H9 (cell line): ENCODE data around the gene SPSB4. TPM values are rescaled to one million over a fixed set of nuclear protein-coding genes. Genes with fewer than 3 reads are reported as not detected.

Source experiments
- DNase-seq: peaks from one replicate; pipeline ENCODE4 v3.0.0-alpha.2; 2017
- H2AFZ ChIP-seq: one replicate; pipeline ENCODE4 v1.6.1; 2013; ENCODE audit warnings: mild to moderate bottlenecking, low read length, control low read depth, moderate library complexity
- H2AK5ac ChIP-seq: 2 replicates; pipeline ENCODE4 v1.6.1; 2013; ENCODE audit warnings: low read length, control low read depth, mixed read lengths; ENCODE audit not compliant: insufficient read length
- H2BK120ac ChIP-seq: one replicate; pipeline ENCODE4 v1.6.1; 2013; ENCODE audit warnings: low read depth, mild to moderate bottlenecking, low read length, control low read depth, inconsistent platforms; ENCODE audit not compliant: poor library complexity, severe bottlenecking
- H2BK12ac ChIP-seq: 2 replicates; pipeline ENCODE4 v1.6.1; 2013; ENCODE audit warnings: low read length, control low read depth, mixed read lengths, low read depth; ENCODE audit not compliant: insufficient read length
- H2BK15ac ChIP-seq: 2 replicates; pipeline ENCODE4 v1.6.1; 2013; ENCODE audit warnings: low read depth, low read length, control low read depth
- H2BK20ac ChIP-seq: one replicate; pipeline ENCODE4 v1.6.1; 2013; ENCODE audit warnings: low read depth, mild to moderate bottlenecking, low read length, control low read depth, inconsistent platforms; ENCODE audit not compliant: poor library complexity, severe bottlenecking
- H2BK5ac ChIP-seq: 2 replicates; pipeline ENCODE4 v1.6.1; 2013; ENCODE audit warnings: low read length, control low read depth, mixed read lengths; ENCODE audit not compliant: insufficient read length
- H3K14ac ChIP-seq: 2 replicates; pipeline ENCODE4 v1.6.1; 2013; ENCODE audit warnings: low read length, control low read depth; ENCODE audit not compliant: insufficient read depth
- H3K18ac ChIP-seq: 2 replicates; pipeline ENCODE4 v1.6.1; 2013; ENCODE audit warnings: low read depth, mild to moderate bottlenecking, mixed read lengths, low read length, control low read depth; ENCODE audit not compliant: insufficient read length
- H3K23ac ChIP-seq: 2 replicates; pipeline ENCODE4 v1.6.1; 2013; ENCODE audit warnings: low read length, control low read depth, mixed read lengths, low read depth; ENCODE audit not compliant: insufficient read length
- H3K23me2 ChIP-seq: 2 replicates; pipeline ENCODE4 v1.6.1; 2013; ENCODE audit warnings: low read depth, mild to moderate bottlenecking, mixed read lengths, low read length, control low read depth; ENCODE audit not compliant: insufficient read length, poor library complexity, severe bottlenecking
- H3K27ac ChIP-seq: 2 replicates; pipeline ENCODE4 v1.5.1; 2013; ENCODE audit warnings: low read length, control low read depth, mixed read lengths, low read depth; ENCODE audit not compliant: insufficient read length
- H3K27me3 ChIP-seq: 2 replicates; pipeline ENCODE4 v1.6.1; 2013; ENCODE audit warnings: low read length, control low read depth, inconsistent platforms; ENCODE audit not compliant: insufficient read depth
- H3K4ac ChIP-seq: 2 replicates; pipeline ENCODE4 v1.6.1; 2013; ENCODE audit warnings: low read depth, mild to moderate bottlenecking, control low read depth, inconsistent platforms, low read length, moderate library complexity
- H3K4me1 ChIP-seq: 2 replicates; pipeline ENCODE4 v1.6.1; 2013; ENCODE audit warnings: low read length, control low read depth, inconsistent platforms; ENCODE audit not compliant: insufficient read depth
- H3K4me2 ChIP-seq: 2 replicates; pipeline ENCODE4 v1.6.1; 2013; ENCODE audit warnings: low read length, control low read depth, mixed read lengths; ENCODE audit not compliant: insufficient read length, insufficient read depth
- H3K56ac ChIP-seq: 2 replicates; pipeline ENCODE4 v1.6.1; 2013; ENCODE audit warnings: low read depth, mild to moderate bottlenecking, mixed read lengths, low read length, control low read depth; ENCODE audit not compliant: insufficient read length
- H3K79me1 ChIP-seq: 2 replicates; pipeline ENCODE4 v1.6.1; 2013; ENCODE audit warnings: low read depth, mild to moderate bottlenecking, moderate library complexity, low read length, control low read depth, inconsistent platforms; ENCODE audit not compliant: insufficient read depth, poor library complexity, severe bottlenecking
- H3K79me2 ChIP-seq: 2 replicates; pipeline ENCODE4 v1.6.1; 2013; ENCODE audit warnings: low read length, control low read depth, inconsistent platforms; ENCODE audit not compliant: insufficient read depth
- H3K9ac ChIP-seq: 2 replicates; pipeline ENCODE4 v1.6.1; 2013; ENCODE audit warnings: low read length, control low read depth, mixed read lengths; ENCODE audit not compliant: insufficient read length; ENCODE audit errors: extremely low read depth
- H3K9me3 ChIP-seq: one replicate; pipeline ENCODE4 v1.6.1; 2013; ENCODE audit warnings: low read depth, low read length, inconsistent platforms; ENCODE audit not compliant: control insufficient read depth
- H3T11ph ChIP-seq: one replicate; pipeline ENCODE4 v1.6.1; 2013; ENCODE audit warnings: mild to moderate bottlenecking, low read length, control low read depth, inconsistent platforms
- H4K20me1 ChIP-seq: one replicate; pipeline ENCODE4 v1.6.1; 2013; ENCODE audit not compliant: control insufficient read depth, insufficient read length, insufficient read depth
- H4K5ac ChIP-seq: 2 replicates; pipeline ENCODE4 v1.6.1; 2013; ENCODE audit warnings: low read depth, mild to moderate bottlenecking, mixed read lengths, low read length, control low read depth; ENCODE audit not compliant: insufficient read length
- H4K8ac ChIP-seq: replicated peaks from 2 replicates; pipeline ENCODE4 v1.6.1; 2013; ENCODE audit warnings: low read length, control low read depth, mixed read lengths, low read depth; ENCODE audit not compliant: insufficient read length
- H4K91ac ChIP-seq: 2 replicates; pipeline ENCODE4 v1.6.1; 2013; ENCODE audit warnings: low read depth, mild to moderate bottlenecking, moderate library complexity, mixed read lengths, low read length, control low read depth; ENCODE audit not compliant: insufficient read length
- H3K27ac Mint-ChIP-seq, 3 experiments: 2 replicates in 2 of 3; 3 replicates in 1 of 3; pipeline ENCODE4 v1.8.0; 2020 to 2021; ENCODE audit warnings: mixed read lengths in 3 of 3, mild to moderate bottlenecking in 1 of 3, moderate library complexity in 1 of 3
- H3K27me3 Mint-ChIP-seq: 2 replicates; pipeline ENCODE4 v1.8.0; 2021; ENCODE audit warnings: low read depth, mild to moderate bottlenecking, moderate library complexity, mixed read lengths
- H3K36me3 Mint-ChIP-seq, 3 experiments: 2 replicates in 2 of 3; 3 replicates in 1 of 3; pipeline ENCODE4 v1.8.0; 2020 to 2021; ENCODE audit warnings: low read depth in 3 of 3, mixed read lengths in 3 of 3; ENCODE audit not compliant: insufficient read depth in 1 of 3
- H3K4me1 Mint-ChIP-seq, 2 experiments: 2 replicates each; pipeline ENCODE4 v1.8.0; 2020; ENCODE audit warnings: mixed read lengths in 2 of 2
- H3K4me3 Mint-ChIP-seq, 2 experiments: 2 replicates in 1 of 2; 3 replicates in 1 of 2; pipeline ENCODE4 v1.8.0; 2020 to 2021; ENCODE audit warnings: mild to moderate bottlenecking in 2 of 2, mixed read lengths in 2 of 2, moderate library complexity in 1 of 2
- H3K9me3 Mint-ChIP-seq, 2 experiments: 2 replicates in 1 of 2; 3 replicates in 1 of 2; pipeline ENCODE4 v1.8.0; 2020; ENCODE audit warnings: mild to moderate bottlenecking in 2 of 2, mixed read lengths in 2 of 2, moderate library complexity in 1 of 2
- CTCF ChIP-seq: fragments of 200-600 bp; sonication (generic); conservative IDR thresholded peaks from 3 replicates; pipeline ENCODE4 v1.8.0; 2021; ENCODE audit warnings: antibody characterized with exemption, mild to moderate bottlenecking
- WGBS: extraction: QIAGEN DNeasy Blood & Tissue Kit; methylation state at CpG from one replicate; pipeline ENCODE4 v1.1.7; 2013; ENCODE audit warnings: missing lambda C conversion rate, low lambda C conversion rate, mixed read lengths; ENCODE audit not compliant: insufficient read length; ENCODE audit errors: extremely low coverage; 5-methylcytosine and 5-hydroxymethylcytosine counted together
- total RNA-seq: library from RNA; stranded (reverse); gene quantifications from 2 replicates; pipeline ENCODE4 v1.2.1, GENCODE V29; 2021

The SPSB4 gene
- total RNA-seq, 1 experiment from 2014 or later, result 6.2 TPM

GRCh38 chr3:141039589-141039988 is 11.6 kb upstream of the SPSB4 start:
- no peak overlapping the region for H2AK5ac ChIP-seq
- no peak overlapping the region for H3T11ph ChIP-seq
- no peak overlapping the region for H2BK12ac ChIP-seq
- Mint-ChIP-seq H3K9me3 (no peaks in the 10 kb centered on the region), H3K27ac (no peak overlapping the region), H3K4me3 (no peak overlapping the region), H3K4me1 (no peaks in the 10 kb centered on the region; a peak in 2 of 4 replicates), H3K27me3 (peaks cover 4% of the 10 kb centered on the region; the same call in 1 of the 2 replicates), H3K36me3 (no peaks in the 10 kb centered on the region)
- H3K79me2 ChIP-seq, result no peaks in the 10 kb centered on the region
- no peaks in the 10 kb centered on the region for H4K20me1 ChIP-seq
- H4K5ac ChIP-seq, result no peak overlapping the region
- no peak overlapping the region for H2BK20ac ChIP-seq
- no peak overlapping the region for H3K56ac ChIP-seq
- no peaks in the 10 kb centered on the region for H3K79me1 ChIP-seq
- no peak overlapping the region for H4K91ac ChIP-seq
- no peak overlapping the region for H3K4me2 ChIP-seq
- H3K27me3 ChIP-seq, result no peaks in the 10 kb centered on the region
- no peak overlapping the region for H3K14ac ChIP-seq
- DNase-seq, result no peak
- no peak overlapping the region for H4K8ac ChIP-seq
- no peak overlapping the region for H3K23ac ChIP-seq
- H3K27ac ChIP-seq, result no peak overlapping the region
- H3K9ac ChIP-seq, result no peak overlapping the region
- TF ChIP-seq CTCF, result no peak
- no peak overlapping the region for H2BK120ac ChIP-seq
- H3K4ac ChIP-seq, result no peak overlapping the region
- no CpG with 5 or more reads among the region's 5 CpGs for WGBS
- H2BK5ac ChIP-seq, result no peak overlapping the region
- H3K23me2 ChIP-seq, result no peaks in the 10 kb centered on the region
- no peaks in the 10 kb centered on the region for H3K9me3 ChIP-seq
- H2BK15ac ChIP-seq, result no peak overlapping the region
- H3K4me1 ChIP-seq, result no peaks in the 10 kb centered on the region
- H2AFZ ChIP-seq, result no peak overlapping the region
- no peak overlapping the region for H3K18ac ChIP-seq
